Ishikawa (cell line): Measurements from ENCODE around the gene SON.

Experiments
- CEBPB ChIP-seq: IDR thresholded peaks from 2 replicates; pipeline ENCODE4 v1.6.1; 2012
- CREB1 ChIP-seq: IDR thresholded peaks from 2 replicates; pipeline ENCODE4 v1.6.1; 2012; ENCODE audit warnings: low read depth
- EGR1 ChIP-seq: IDR thresholded peaks from 2 replicates; pipeline ENCODE4 v1.6.1; 2012
- EP300 ChIP-seq: IDR thresholded peaks from 2 replicates; pipeline ENCODE4 v1.6.1; 2012; ENCODE audit warnings: borderline replicate concordance
- FOXM1 ChIP-seq: IDR thresholded peaks from 2 replicates; pipeline ENCODE4 v1.6.1; 2012; ENCODE audit warnings: low read depth, borderline replicate concordance
- NFIC ChIP-seq: IDR thresholded peaks from 2 replicates; pipeline ENCODE4 v1.6.1; 2012
- RAD21 ChIP-seq: IDR thresholded peaks from 2 replicates; pipeline ENCODE4 v1.6.1; 2012; ENCODE audit warnings: low read depth
- TAF1 ChIP-seq: IDR thresholded peaks from 2 replicates; pipeline ENCODE4 v1.6.1; 2012; ENCODE audit warnings: low read depth, mild to moderate bottlenecking
- TCF12 ChIP-seq: IDR thresholded peaks from 2 replicates; pipeline ENCODE4 v1.6.1; 2012; ENCODE audit warnings: low read depth
- TEAD4 ChIP-seq: IDR thresholded peaks from 2 replicates; pipeline ENCODE4 v1.6.1; 2012
- YY1 ChIP-seq: IDR thresholded peaks from 2 replicates; pipeline ENCODE4 v1.6.1; 2012; ENCODE audit warnings: low read depth
- ZBTB7A ChIP-seq: IDR thresholded peaks from 2 replicates; pipeline ENCODE4 v1.6.1; 2012; ENCODE audit warnings: low read depth
- TF ChIP-seq, protein P1 (sequence below): IDR thresholded peaks from 2 replicates; pipeline ENCODE4 v1.6.1; 2012; ENCODE audit warnings: low read depth, mild to moderate bottlenecking
- TF ChIP-seq, protein P2 (sequence below): IDR thresholded peaks from 2 replicates; pipeline ENCODE4 v1.6.1; 2012
- TF ChIP-seq, protein P3 (sequence below): IDR thresholded peaks from 2 replicates; pipeline ENCODE4 v1.6.1; 2012

The SON gene

DNA sequence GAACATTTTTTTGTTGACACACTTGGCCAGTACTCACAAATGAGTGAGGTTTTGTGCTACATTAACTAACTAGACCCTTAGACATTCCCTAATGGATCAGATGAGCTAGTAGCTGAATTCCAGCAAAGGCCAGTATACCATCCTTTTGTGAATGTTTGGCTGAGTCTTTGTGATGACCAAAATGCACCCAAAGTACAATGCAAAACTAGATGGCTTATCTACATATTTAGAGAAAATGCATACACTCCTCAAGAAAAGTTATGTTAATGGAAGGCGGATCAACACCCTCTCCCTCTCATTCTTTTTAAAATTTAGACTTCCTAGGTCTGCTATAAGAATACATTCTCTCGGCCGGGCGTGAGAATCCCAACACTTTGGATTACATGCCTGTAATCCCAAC, 31.2 kb upstream of the SON start:
- TF ChIP-seq EGR1 (no peak), EP300 (no peak), YY1 (no peak)
- TF ChIP-seq, protein P1, sequence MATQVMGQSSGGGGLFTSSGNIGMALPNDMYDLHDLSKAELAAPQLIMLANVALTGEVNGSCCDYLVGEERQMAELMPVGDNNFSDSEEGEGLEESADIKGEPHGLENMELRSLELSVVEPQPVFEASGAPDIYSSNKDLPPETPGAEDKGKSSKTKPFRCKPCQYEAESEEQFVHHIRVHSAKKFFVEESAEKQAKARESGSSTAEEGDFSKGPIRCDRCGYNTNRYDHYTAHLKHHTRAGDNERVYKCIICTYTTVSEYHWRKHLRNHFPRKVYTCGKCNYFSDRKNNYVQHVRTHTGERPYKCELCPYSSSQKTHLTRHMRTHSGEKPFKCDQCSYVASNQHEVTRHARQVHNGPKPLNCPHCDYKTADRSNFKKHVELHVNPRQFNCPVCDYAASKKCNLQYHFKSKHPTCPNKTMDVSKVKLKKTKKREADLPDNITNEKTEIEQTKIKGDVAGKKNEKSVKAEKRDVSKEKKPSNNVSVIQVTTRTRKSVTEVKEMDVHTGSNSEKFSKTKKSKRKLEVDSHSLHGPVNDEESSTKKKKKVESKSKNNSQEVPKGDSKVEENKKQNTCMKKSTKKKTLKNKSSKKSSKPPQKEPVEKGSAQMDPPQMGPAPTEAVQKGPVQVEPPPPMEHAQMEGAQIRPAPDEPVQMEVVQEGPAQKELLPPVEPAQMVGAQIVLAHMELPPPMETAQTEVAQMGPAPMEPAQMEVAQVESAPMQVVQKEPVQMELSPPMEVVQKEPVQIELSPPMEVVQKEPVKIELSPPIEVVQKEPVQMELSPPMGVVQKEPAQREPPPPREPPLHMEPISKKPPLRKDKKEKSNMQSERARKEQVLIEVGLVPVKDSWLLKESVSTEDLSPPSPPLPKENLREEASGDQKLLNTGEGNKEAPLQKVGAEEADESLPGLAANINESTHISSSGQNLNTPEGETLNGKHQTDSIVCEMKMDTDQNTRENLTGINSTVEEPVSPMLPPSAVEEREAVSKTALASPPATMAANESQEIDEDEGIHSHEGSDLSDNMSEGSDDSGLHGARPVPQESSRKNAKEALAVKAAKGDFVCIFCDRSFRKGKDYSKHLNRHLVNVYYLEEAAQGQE = no peak

DNA sequence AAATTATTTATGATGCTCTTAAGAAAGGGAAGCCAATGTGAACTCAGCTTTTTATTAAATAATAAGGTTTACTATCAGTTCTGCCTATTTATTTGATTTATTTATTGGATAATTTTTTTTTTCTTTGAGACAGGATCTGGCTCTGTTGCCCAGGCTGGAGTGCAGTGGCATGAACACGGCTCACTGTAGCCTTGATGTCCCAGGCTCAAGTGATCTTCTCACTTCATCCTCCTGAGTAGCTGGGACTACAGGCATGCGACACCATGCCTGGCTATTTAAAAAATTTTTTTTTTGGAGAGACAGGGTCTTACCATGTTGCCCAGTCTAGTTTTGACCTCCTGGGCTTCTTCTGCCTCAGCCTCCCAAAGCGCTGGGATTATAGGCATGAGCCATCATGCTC, 30.4 kb upstream of the SON start:
- TF ChIP-seq EP300 (no peak), FOXM1 (no peak), CEBPB (no peak)
- TF ChIP-seq, protein P2, sequence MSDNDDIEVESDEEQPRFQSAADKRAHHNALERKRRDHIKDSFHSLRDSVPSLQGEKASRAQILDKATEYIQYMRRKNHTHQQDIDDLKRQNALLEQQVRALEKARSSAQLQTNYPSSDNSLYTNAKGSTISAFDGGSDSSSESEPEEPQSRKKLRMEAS = no peak
- TF ChIP-seq, protein P1 = no peak

DNA sequence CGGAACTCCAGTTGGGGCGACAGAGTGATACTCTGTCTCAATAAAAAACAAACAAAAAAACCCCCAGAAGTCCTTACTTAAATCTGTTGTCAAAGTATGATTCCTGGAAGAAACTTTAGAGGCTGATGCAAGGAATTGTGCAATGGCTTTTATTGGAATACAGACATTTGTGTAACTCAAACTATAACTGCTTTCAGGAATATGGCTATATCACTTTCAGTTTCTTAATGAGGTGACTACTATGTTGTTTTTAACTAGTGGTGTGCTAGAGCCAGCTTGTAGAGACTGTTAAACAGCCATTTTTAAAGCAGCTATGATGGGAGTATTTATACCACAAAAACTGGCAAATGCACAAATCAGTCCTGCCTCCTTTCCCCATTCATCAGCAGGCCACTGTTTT, 28.6 kb upstream of the SON start:
- TF ChIP-seq, protein P2 = no peak
- TF ChIP-seq CEBPB (no peak), NFIC (no peak), TEAD4 (no peak), FOXM1 (no peak), TCF12 (no peak), CREB1 (no peak), EGR1 (no peak), EP300 (no peak), RAD21 (no peak), TAF1 (no peak), ZBTB7A (no peak), YY1 (no peak)
- TF ChIP-seq, protein P3, sequence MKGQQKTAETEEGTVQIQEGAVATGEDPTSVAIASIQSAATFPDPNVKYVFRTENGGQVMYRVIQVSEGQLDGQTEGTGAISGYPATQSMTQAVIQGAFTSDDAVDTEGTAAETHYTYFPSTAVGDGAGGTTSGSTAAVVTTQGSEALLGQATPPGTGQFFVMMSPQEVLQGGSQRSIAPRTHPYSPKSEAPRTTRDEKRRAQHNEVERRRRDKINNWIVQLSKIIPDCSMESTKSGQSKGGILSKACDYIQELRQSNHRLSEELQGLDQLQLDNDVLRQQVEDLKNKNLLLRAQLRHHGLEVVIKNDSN = no peak
- TF ChIP-seq, protein P1 = no peak

DNA sequence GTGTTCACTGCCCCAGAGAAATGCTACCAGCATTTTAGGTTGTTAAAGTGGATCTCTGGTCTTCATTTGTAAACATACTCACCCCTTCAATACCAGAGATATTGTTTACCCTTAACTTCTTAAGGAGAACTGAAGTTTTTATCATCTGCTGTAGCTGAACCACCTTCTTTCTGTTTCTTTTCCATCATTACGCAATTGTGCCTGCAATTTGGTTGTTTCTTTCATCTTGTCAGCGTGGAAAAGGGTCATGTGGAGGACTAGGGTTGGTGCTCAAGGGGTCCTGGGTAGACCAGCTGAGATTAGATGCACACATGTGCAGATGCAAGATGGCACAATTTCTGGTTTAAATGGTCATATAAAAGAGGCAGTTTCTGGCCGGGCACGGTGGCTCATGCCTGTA, 23.9 kb upstream of the SON start:
- TF ChIP-seq TAF1 (no peak), YY1 (no peak), NFIC (no peak), FOXM1 (no peak), TEAD4 (no peak), CREB1 (no peak), EGR1 (no peak), CEBPB (no peak), EP300 (no peak), TCF12 (no peak)

DNA sequence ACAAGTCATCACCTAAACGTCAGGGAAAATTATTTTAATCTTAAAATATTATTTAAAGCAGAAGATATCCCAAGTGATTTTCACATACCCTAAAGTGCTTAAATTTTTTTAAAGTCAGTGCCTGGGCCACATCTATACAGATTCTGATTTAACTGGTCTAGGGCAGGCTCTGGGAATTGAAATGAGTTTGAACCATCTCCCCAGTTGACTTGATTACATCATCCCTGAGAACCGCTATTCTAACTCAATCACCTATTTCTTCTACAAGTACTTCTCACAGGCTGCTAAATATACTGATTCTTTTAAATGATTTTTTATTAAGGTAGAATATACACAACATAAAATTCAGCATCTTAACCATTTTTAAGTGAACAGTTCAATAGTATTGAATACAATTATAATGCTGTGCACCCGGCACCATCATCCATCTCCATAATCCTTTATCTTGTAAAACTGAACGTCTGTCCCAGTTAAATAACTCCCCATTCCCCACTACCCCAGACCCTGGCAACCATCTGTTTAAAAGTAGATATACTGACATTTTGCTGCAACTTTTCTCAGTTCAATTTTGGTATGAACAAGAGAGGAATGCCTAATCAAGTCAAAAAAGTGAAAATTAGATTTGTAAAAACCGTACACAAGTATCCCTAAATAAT, 20.4 kb upstream of the SON start:
- TF ChIP-seq RAD21 = no peak
- no peak for TF ChIP-seq TAF1
- no peak for TF ChIP-seq CEBPB
- TF ChIP-seq, protein P1 = no peak
- TF ChIP-seq, protein P2 = no peak
- TF ChIP-seq EGR1 = no peak
- TF ChIP-seq YY1 = no peak
- no peak for TF ChIP-seq CREB1
- no peak for TF ChIP-seq EP300
